Duodenal mucosa (tissue), 2 donors: Measurements from ENCODE around the gene ZNF418.
"Not testable (repeated sequence)": the region's sequence is repeated elsewhere in the genome, so short reads cannot be mapped to it uniquely, and the experiment has no call there.

Source experiments
- H3K27ac ChIP-seq: one replicate; pipeline ENCODE4 v1.7.0; 2013; ENCODE audit warnings: low read depth, low read length
- H3K27me3 ChIP-seq, 2 donors: one replicate each; pipeline ENCODE4 v1.7.0; 2013; ENCODE audit warnings: low read length in 2 of 2, control low read depth in 1 of 2; ENCODE audit not compliant: insufficient read depth in 2 of 2, control insufficient read depth in 1 of 2
- H3K36me3 ChIP-seq, 2 donors: one replicate each; pipeline ENCODE4 v1.7.0; 2013; ENCODE audit warnings: low read length in 2 of 2, control low read depth in 1 of 2; ENCODE audit not compliant: insufficient read depth in 2 of 2, control insufficient read depth in 1 of 2
- H3K4me1 ChIP-seq, 2 donors: one replicate each; pipeline ENCODE4 v1.7.0; 2013; ENCODE audit warnings: low read length in 2 of 2, control low read depth in 1 of 2; ENCODE audit not compliant: insufficient read depth in 2 of 2, control insufficient read depth in 1 of 2
- H3K4me3 ChIP-seq, 2 donors: one replicate each; pipeline ENCODE4 v1.7.0; 2013; ENCODE audit warnings: low read length in 2 of 2, low read depth in 1 of 2
- H3K9ac ChIP-seq, 2 donors: one replicate each; pipeline ENCODE4 v1.7.0; 2013; ENCODE audit warnings: low read length in 2 of 2, low read depth in 1 of 2
- H3K9me3 ChIP-seq, 2 donors: one replicate each; pipeline ENCODE4 v1.7.0; 2013; ENCODE audit warnings: low read length in 2 of 2, control low read depth in 1 of 2; ENCODE audit not compliant: control insufficient read depth in 1 of 2

ZNF418 gene

DNA sequence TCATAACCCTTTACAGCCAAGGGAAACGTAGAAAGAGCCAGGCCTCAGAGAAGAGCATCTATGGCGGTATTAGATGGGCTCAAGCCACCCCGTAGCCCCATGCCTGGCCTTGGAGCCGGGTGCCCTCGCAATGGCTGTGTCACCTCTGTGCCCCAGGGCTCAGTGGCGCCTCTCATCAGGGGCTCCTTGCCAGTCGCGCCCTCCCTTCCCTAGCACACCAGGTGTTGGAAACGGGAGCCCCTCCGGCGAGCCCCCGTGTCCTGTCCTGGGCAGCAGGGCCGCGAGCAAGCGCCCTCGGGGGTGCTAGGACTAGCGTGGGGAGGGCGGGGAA, 11.9 kb upstream of the ZNF418 start:
- peaks cover 7 to 11% of the 10 kb centered on the region in 2 donors for H3K4me1 ChIP-seq
- peaks cover 42 to 51% of the 10 kb centered on the region in 2 donors for H3K9me3 ChIP-seq
- H3K36me3 ChIP-seq, result peaks cover 27 to 33% of the 10 kb centered on the region in 2 donors
- H3K9ac ChIP-seq, result peak overlapping the region; percentile 53 to 57
- H3K27me3 ChIP-seq, result no peaks in the 10 kb centered on the region
- H3K4me3 ChIP-seq, result peak overlapping the region; percentile 78 to 97
- peak overlapping the region; percentile 34 for H3K27ac ChIP-seq

GRCh38 chr19:57946316-57946715, 11.1 kb upstream of the ZNF418 start:
- Histone ChIP-seq H3K27ac (no peak overlapping the region), H3K9me3 (peaks cover 50 to 59% of the 10 kb centered on the region in 2 donors), H3K27me3 (no peaks in the 10 kb centered on the region), H3K9ac (no peak overlapping the region), H3K36me3 (peaks cover 34 to 40% of the 10 kb centered on the region in 2 donors), H3K4me1 (peaks cover 7 to 11% of the 10 kb centered on the region in 2 donors), H3K4me3 (peak overlapping the region; percentile 78 to 97)

DNA sequence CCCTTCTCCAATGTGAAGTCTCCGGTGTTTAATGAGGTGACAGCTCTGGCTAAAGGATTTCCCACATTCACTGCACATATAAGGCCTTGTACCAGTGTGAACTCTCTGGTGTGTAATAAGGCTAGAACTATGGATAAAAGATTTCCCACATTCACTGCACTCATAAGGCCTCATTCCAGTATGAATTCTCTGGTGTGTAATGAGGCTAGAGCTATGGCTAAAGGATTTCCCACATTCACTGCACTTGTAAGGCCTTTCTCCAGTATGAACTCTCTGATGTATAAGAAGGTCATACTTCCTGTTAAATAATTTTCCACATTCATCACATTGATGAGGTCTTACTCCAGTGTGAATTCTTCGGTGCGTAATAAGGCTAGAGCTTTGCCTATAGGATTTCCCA, 6.4 kb upstream of the ZNF418 start:
- Histone ChIP-seq H3K9me3 (peaks cover 64 to 69% of the 10 kb centered on the region in 2 donors), H3K9ac (no peak overlapping the region), H3K4me1 (peaks cover 4 to 5% of the 10 kb centered on the region in 2 donors), H3K27me3 (no peaks in the 10 kb centered on the region), H3K4me3 (no peak overlapping the region), H3K36me3 (peaks cover 42 to 65% of the 10 kb centered on the region in 2 donors), H3K27ac (no peak overlapping the region)

DNA sequence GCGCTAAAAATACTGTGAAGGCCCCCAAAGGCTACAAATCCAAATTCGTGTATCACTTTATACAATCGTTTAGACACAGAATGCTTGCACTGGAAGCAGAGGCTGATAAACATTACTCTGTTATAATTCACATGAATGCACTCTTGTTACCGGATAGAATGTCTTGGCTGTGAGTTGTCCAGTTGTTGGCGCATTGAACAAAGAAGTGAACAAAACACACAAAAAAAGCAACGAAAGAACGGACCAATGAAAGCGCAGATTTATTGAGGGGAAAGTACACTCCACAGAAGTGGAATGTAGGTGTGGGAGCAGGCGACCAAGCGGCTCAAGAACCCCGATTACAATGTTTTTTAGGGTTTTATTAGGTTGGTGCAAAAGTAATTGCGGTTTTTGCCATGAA, 529 bp upstream of the ZNF418 start:
- Histone ChIP-seq H3K9me3 (peaks cover 43 to 50% of the 10 kb centered on the region in 2 donors), H3K36me3 (peaks cover 19% of the 10 kb centered on the region in 2 donors), H3K27me3 (no peaks in the 10 kb centered on the region), H3K27ac (no peak overlapping the region), H3K4me1 (no peaks in the 10 kb centered on the region), H3K9ac (no peak overlapping the region), H3K4me3 (no peak overlapping the region)

GRCh38 chr19:57927587-57927986, 7.6 kb downstream of the ZNF418 start:
- H3K36me3 ChIP-seq, result peaks cover 16 to 17% of the 10 kb centered on the region in 2 donors
- H3K27me3 ChIP-seq, result no peaks in the 10 kb centered on the region
- no peak overlapping the region for H3K9ac ChIP-seq
- H3K4me1 ChIP-seq, result no peaks in the 10 kb centered on the region
- H3K4me3 ChIP-seq, result peak overlapping the region in 1 of 2 donors; percentile 32
- peaks cover 54 to 57% of the 10 kb centered on the region in 2 donors for H3K9me3 ChIP-seq
- no peak overlapping the region for H3K27ac ChIP-seq

GRCh38 chr19:57916168-57916995, 18.8 kb downstream of the ZNF418 start, which contains the start of gene ZNF417:
Gene ZNF417, minus strand, starts transcription at chr19:57916592. Its CDS starts 181 bp downstream, at chr19:57916411.
- peaks cover 10 to 11% of the 10 kb centered on the region in 2 donors for H3K36me3 ChIP-seq

GRCh38 chr19:57914531-57914930, 20.7 kb downstream of the ZNF418 start:
- Histone ChIP-seq H3K4me1 (peaks cover 0 to 13% of the 10 kb centered on the region in 2 donors), H3K36me3 (peaks cover 21 to 26% of the 10 kb centered on the region in 2 donors), H3K4me3 (peak overlapping the region in 1 of 2 donors; percentile 80), H3K27me3 (no peaks in the 10 kb centered on the region), H3K27ac (no peak overlapping the region), H3K9ac (no peak overlapping the region), H3K9me3 (peaks cover 21 to 29% of the 10 kb centered on the region in 2 donors)

More at GRCh38 chr19:57916168-57916995, 18.8 kb downstream of the ZNF418 start, which contains the start of gene ZNF417:
- H3K27me3 ChIP-seq, H3K27ac ChIP-seq: not testable (repeated sequence)
- H3K4me1 ChIP-seq, result peaks cover 0 to 13% of the 10 kb centered on the region in 2 donors
- peak within 1 kb of the TSS; percentile 64 to 65 for H3K9ac ChIP-seq
- H3K9me3 ChIP-seq, result peaks cover 13 to 20% of the 10 kb centered on the region in 2 donors
- peak within 1 kb of the TSS; percentile 70 to 80 for H3K4me3 ChIP-seq

DNA sequence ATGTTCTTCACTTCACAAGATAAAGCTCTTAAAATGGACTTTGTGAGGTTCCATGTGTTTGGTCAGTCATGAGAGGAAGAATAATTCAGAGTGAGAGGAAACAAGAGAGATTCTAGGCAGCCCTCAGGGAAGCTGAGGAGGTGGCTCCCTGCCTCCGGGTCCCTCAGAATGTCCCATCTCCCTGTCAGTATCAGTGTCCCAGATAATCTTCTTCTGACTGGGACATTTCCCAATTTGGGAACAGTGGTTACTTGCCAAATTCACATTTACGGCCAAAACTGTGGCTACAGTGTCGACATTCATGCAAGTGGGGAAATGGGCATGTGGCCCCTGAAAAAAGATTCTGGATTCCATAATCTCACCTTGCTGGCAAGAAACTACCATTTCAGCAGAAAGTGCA, 27.8 kb downstream of the ZNF418 start:
- no peak overlapping the region for H3K4me3 ChIP-seq

DNA sequence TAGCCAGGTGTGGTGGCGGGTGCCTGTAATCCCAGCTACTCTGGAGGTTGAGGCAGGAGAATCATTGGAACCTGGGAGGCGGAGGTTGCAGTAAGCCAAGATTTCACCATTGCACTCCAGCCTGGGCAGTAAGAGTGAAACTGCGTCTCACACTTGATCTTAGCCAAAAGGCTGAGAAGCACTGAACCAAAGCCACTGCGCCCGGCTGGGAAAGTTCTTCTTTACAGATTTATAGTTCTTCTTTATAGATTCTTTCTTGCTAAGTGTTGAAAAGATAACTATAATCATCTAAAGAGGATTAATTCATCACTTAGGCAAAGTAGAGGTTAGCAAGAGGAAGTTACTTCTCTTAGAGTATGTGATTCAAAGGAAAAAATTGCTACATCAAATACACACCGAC, 29.9 kb downstream of the ZNF418 start:
- no peak overlapping the region for H3K4me3 ChIP-seq
- H3K9me3 ChIP-seq, result peaks cover 12 to 16% of the 10 kb centered on the region in 2 donors
- no peaks in the 10 kb centered on the region for H3K27me3 ChIP-seq
- peaks cover 6% of the 10 kb centered on the region in 2 donors for H3K4me1 ChIP-seq
- H3K36me3 ChIP-seq, result peaks cover 10 to 24% of the 10 kb centered on the region in 2 donors
- no peak overlapping the region for H3K9ac ChIP-seq
- no peak overlapping the region for H3K27ac ChIP-seq

More for the DNA sequence above, 27.8 kb downstream of the ZNF418 start:
- H3K9ac ChIP-seq, result no peak overlapping the region
- H3K36me3 ChIP-seq, result peaks cover 23 to 45% of the 10 kb centered on the region in 2 donors
- H3K27me3 ChIP-seq, result no peaks in the 10 kb centered on the region
- peaks cover 6% of the 10 kb centered on the region in 2 donors for H3K4me1 ChIP-seq
- peaks cover 28 to 30% of the 10 kb centered on the region in 2 donors for H3K9me3 ChIP-seq
- no peak overlapping the region for H3K27ac ChIP-seq

- Histone ChIP-seq H3K36me3 (peaks cover 6 to 13% of the 10 kb centered on the region in 2 donors), H3K27ac (no peak overlapping the region), H3K27me3 (no peaks in the 10 kb centered on the region), H3K4me1 (peaks cover 6% of the 10 kb centered on the region in 2 donors), H3K9ac (no peak overlapping the region), H3K4me3 (peak overlapping the region in 1 of 2 donors; percentile 51), H3K9me3 (peaks cover 9 to 15% of the 10 kb centered on the region in 2 donors)
Observed at GRCh38 chr19:57903618-57904184, 31.5 kb downstream of the ZNF418 start.
